HCT116 (cell line): ENCODE data around the gene TMEM214.

Source experiments
- SP1 ChIP-seq: IDR thresholded peaks from 2 replicates; pipeline ENCODE4 v1.6.1; 2012; ENCODE audit warnings: low read depth
- TF ChIP-seq, protein P1 (sequence below), 3 experiments: fragments of 200-600 bp in 1 of 3; sonication (generic) in 1 of 3; IDR thresholded peaks in 2 of 3; conservative IDR thresholded peaks in 1 of 3; 2 replicates each; pipeline ENCODE4 v1.5.1; 2012 to 2017; ENCODE audit warnings: low read depth in 2 of 3, low read length in 2 of 3, antibody characterized with exemption in 1 of 3, borderline replicate concordance in 1 of 3, control low read depth in 1 of 3, mild to moderate bottlenecking in 1 of 3, mixed read lengths in 1 of 3, mixed run types in 1 of 3, moderate library complexity in 1 of 3; ENCODE audit not compliant: insufficient read depth in 1 of 3

DNA sequence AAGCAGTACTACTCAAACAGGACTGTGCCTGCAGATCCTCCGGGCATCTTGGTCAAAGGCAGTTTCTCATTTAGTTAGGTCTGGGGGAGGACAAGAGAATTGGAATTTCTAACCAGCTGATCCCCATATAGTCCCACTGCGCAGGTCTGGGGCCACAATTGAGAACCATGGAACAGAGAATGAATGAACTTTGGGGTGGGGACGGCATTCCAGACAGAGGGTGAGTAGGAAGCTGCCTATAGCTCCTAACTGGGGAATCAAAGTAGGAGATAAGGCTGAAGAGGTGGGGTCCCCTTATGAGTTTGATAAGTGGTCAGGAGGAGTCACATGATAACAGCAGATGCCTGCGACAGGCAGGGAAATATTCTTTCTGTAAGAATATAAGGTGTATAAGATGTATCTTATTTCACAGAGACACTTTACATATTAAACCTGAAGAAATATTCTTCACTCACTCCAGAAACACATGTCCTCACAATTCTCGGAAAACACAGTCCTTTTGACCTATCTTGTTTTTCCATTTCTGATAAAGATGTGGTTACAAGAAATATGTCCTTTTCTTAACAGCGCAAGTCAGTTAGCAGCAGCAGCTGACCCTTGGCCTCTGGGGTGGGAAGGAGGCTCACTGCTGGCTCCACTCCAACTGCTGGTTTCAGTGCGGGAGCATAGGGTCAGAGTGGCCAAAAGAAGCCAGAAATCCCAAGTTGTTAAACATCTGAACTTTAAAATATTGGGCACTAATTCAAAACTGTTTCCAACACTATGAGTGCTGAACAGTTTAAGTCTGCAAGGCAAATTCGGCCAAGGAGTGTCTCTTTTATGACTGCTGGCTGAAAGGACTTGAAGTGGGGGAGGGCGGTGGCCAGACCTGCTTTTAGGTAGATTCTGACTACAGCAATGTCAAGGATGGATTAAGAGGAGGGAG is 12.6 kb upstream of the TMEM214 start:
- TF ChIP-seq, protein P1, sequence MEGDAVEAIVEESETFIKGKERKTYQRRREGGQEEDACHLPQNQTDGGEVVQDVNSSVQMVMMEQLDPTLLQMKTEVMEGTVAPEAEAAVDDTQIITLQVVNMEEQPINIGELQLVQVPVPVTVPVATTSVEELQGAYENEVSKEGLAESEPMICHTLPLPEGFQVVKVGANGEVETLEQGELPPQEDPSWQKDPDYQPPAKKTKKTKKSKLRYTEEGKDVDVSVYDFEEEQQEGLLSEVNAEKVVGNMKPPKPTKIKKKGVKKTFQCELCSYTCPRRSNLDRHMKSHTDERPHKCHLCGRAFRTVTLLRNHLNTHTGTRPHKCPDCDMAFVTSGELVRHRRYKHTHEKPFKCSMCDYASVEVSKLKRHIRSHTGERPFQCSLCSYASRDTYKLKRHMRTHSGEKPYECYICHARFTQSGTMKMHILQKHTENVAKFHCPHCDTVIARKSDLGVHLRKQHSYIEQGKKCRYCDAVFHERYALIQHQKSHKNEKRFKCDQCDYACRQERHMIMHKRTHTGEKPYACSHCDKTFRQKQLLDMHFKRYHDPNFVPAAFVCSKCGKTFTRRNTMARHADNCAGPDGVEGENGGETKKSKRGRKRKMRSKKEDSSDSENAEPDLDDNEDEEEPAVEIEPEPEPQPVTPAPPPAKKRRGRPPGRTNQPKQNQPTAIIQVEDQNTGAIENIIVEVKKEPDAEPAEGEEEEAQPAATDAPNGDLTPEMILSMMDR (IDR thresholded peaks at IDR 0.05 in 2 of 3, conservative IDR thresholded peaks at IDR 0.05 in 1 of 3; ENCODE audit: borderline replicate concordance in 1 of 3, insufficient read depth in 1 of 3, low read depth in 2 of 3, low read length in 2 of 3) = no peak
- no peak for TF ChIP-seq SP1
